Esophagus muscularis mucosa (tissue), 3 donors: ENCODE data around the gene BDH1.

Experiments used
- POLR2A ChIP-seq: fragments of 450-650 bp; IDR thresholded peaks from one replicate; pipeline ENCODE4 v1.6.1; 2017; ENCODE audit warnings: antibody characterized with exemption, moderate library complexity, mild to moderate bottlenecking, low read depth
- POLR2AphosphoS5 ChIP-seq, 2 donors: sonication (generic); formaldehyde crosslinking; IDR thresholded peaks; one replicate each; pipeline ENCODE4 v1.6.1; 2017; ENCODE audit warnings: antibody characterized with exemption in 2 of 2
- TF ChIP-seq, protein P1 (sequence below), 3 experiments: fragments of 200-600 bp in 2 of 3; fragments of 450-650 bp in 1 of 3; sonication (generic) in 2 of 3; IDR thresholded peaks; one replicate each; pipeline ENCODE4 v1.5.1; 2017 to 2019; ENCODE audit warnings: antibody characterized with exemption in 3 of 3, mild to moderate bottlenecking in 2 of 3, moderate library complexity in 1 of 3

DNA sequence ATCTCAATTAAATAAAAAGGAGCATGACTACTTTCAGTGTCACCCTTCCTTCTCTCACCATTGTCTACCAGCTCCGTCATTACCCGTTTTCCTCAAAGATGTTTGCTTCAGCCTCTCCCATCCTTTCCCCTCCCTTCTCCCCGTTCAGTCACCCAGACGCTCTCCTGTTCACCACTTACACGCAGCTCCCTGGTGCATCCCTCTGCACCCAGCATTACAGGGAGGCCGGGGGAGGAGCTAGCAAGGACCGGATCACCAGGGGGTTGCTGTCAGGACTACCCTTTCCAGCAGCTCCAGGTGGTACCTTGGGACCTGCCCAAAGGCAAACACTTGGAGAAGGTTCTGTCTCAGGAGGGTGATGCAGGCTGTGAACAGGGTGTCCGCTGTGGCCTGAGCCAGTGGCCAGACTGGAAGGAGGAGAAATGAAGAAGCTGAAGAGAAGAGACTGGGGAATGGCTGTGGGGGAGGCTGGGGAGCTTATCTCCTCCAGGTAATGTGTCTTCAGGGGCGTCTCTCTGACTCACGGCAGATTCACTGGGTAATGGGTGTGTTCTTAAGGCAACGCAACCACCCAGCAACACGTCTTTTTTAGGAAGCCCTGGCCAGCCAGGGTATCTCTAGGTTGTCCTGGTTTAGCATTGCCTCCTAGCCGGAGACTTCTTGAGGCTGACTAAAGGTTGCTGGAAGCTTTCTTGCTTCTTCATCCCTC is 21.8 kb upstream of the BDH1 start:
- TF ChIP-seq, protein P1, sequence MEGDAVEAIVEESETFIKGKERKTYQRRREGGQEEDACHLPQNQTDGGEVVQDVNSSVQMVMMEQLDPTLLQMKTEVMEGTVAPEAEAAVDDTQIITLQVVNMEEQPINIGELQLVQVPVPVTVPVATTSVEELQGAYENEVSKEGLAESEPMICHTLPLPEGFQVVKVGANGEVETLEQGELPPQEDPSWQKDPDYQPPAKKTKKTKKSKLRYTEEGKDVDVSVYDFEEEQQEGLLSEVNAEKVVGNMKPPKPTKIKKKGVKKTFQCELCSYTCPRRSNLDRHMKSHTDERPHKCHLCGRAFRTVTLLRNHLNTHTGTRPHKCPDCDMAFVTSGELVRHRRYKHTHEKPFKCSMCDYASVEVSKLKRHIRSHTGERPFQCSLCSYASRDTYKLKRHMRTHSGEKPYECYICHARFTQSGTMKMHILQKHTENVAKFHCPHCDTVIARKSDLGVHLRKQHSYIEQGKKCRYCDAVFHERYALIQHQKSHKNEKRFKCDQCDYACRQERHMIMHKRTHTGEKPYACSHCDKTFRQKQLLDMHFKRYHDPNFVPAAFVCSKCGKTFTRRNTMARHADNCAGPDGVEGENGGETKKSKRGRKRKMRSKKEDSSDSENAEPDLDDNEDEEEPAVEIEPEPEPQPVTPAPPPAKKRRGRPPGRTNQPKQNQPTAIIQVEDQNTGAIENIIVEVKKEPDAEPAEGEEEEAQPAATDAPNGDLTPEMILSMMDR (IDR thresholded peaks at IDR 0.05) = no peak
- TF ChIP-seq POLR2A = no peak
- TF ChIP-seq POLR2AphosphoS5 (IDR thresholded peaks at IDR 0.05) = no peak
